H9 (cell line): ENCODE data around the gene GRB7. TPM values are rescaled to one million over a fixed set of nuclear protein-coding genes. Genes with fewer than 3 reads are reported as not detected.

ENCODE experiments used
- DNase-seq: peaks from one replicate; pipeline ENCODE4 v3.0.0-alpha.2; 2017
- H2AFZ ChIP-seq: one replicate; pipeline ENCODE4 v1.6.1; 2013; ENCODE audit warnings: mild to moderate bottlenecking, low read length, control low read depth, moderate library complexity
- H2AK5ac ChIP-seq: 2 replicates; pipeline ENCODE4 v1.6.1; 2013; ENCODE audit warnings: low read length, control low read depth, mixed read lengths; ENCODE audit not compliant: insufficient read length
- H2BK120ac ChIP-seq: one replicate; pipeline ENCODE4 v1.6.1; 2013; ENCODE audit warnings: low read depth, mild to moderate bottlenecking, low read length, control low read depth, inconsistent platforms; ENCODE audit not compliant: poor library complexity, severe bottlenecking
- H2BK12ac ChIP-seq: 2 replicates; pipeline ENCODE4 v1.6.1; 2013; ENCODE audit warnings: low read length, control low read depth, mixed read lengths, low read depth; ENCODE audit not compliant: insufficient read length
- H2BK15ac ChIP-seq: 2 replicates; pipeline ENCODE4 v1.6.1; 2013; ENCODE audit warnings: low read depth, low read length, control low read depth
- H2BK20ac ChIP-seq: one replicate; pipeline ENCODE4 v1.6.1; 2013; ENCODE audit warnings: low read depth, mild to moderate bottlenecking, low read length, control low read depth, inconsistent platforms; ENCODE audit not compliant: poor library complexity, severe bottlenecking
- H2BK5ac ChIP-seq: 2 replicates; pipeline ENCODE4 v1.6.1; 2013; ENCODE audit warnings: low read length, control low read depth, mixed read lengths; ENCODE audit not compliant: insufficient read length
- H3K14ac ChIP-seq: 2 replicates; pipeline ENCODE4 v1.6.1; 2013; ENCODE audit warnings: low read length, control low read depth; ENCODE audit not compliant: insufficient read depth
- H3K18ac ChIP-seq: 2 replicates; pipeline ENCODE4 v1.6.1; 2013; ENCODE audit warnings: low read depth, mild to moderate bottlenecking, mixed read lengths, low read length, control low read depth; ENCODE audit not compliant: insufficient read length
- H3K23ac ChIP-seq: 2 replicates; pipeline ENCODE4 v1.6.1; 2013; ENCODE audit warnings: low read length, control low read depth, mixed read lengths, low read depth; ENCODE audit not compliant: insufficient read length
- H3K23me2 ChIP-seq: 2 replicates; pipeline ENCODE4 v1.6.1; 2013; ENCODE audit warnings: low read depth, mild to moderate bottlenecking, mixed read lengths, low read length, control low read depth; ENCODE audit not compliant: insufficient read length, poor library complexity, severe bottlenecking
- H3K27ac ChIP-seq: 2 replicates; pipeline ENCODE4 v1.5.1; 2013; ENCODE audit warnings: low read length, control low read depth, mixed read lengths, low read depth; ENCODE audit not compliant: insufficient read length
- H3K27me3 ChIP-seq: 2 replicates; pipeline ENCODE4 v1.6.1; 2013; ENCODE audit warnings: low read length, control low read depth, inconsistent platforms; ENCODE audit not compliant: insufficient read depth
- H3K4ac ChIP-seq: 2 replicates; pipeline ENCODE4 v1.6.1; 2013; ENCODE audit warnings: low read depth, mild to moderate bottlenecking, control low read depth, inconsistent platforms, low read length, moderate library complexity
- H3K4me1 ChIP-seq: 2 replicates; pipeline ENCODE4 v1.6.1; 2013; ENCODE audit warnings: low read length, control low read depth, inconsistent platforms; ENCODE audit not compliant: insufficient read depth
- H3K4me2 ChIP-seq: 2 replicates; pipeline ENCODE4 v1.6.1; 2013; ENCODE audit warnings: low read length, control low read depth, mixed read lengths; ENCODE audit not compliant: insufficient read length, insufficient read depth
- H3K56ac ChIP-seq: 2 replicates; pipeline ENCODE4 v1.6.1; 2013; ENCODE audit warnings: low read depth, mild to moderate bottlenecking, mixed read lengths, low read length, control low read depth; ENCODE audit not compliant: insufficient read length
- H3K79me1 ChIP-seq: 2 replicates; pipeline ENCODE4 v1.6.1; 2013; ENCODE audit warnings: low read depth, mild to moderate bottlenecking, moderate library complexity, low read length, control low read depth, inconsistent platforms; ENCODE audit not compliant: insufficient read depth, poor library complexity, severe bottlenecking
- H3K79me2 ChIP-seq: 2 replicates; pipeline ENCODE4 v1.6.1; 2013; ENCODE audit warnings: low read length, control low read depth, inconsistent platforms; ENCODE audit not compliant: insufficient read depth
- H3K9ac ChIP-seq: 2 replicates; pipeline ENCODE4 v1.6.1; 2013; ENCODE audit warnings: low read length, control low read depth, mixed read lengths; ENCODE audit not compliant: insufficient read length; ENCODE audit errors: extremely low read depth
- H3K9me3 ChIP-seq: one replicate; pipeline ENCODE4 v1.6.1; 2013; ENCODE audit warnings: low read depth, low read length, inconsistent platforms; ENCODE audit not compliant: control insufficient read depth
- H3T11ph ChIP-seq: one replicate; pipeline ENCODE4 v1.6.1; 2013; ENCODE audit warnings: mild to moderate bottlenecking, low read length, control low read depth, inconsistent platforms
- H4K20me1 ChIP-seq: one replicate; pipeline ENCODE4 v1.6.1; 2013; ENCODE audit not compliant: control insufficient read depth, insufficient read length, insufficient read depth
- H4K5ac ChIP-seq: 2 replicates; pipeline ENCODE4 v1.6.1; 2013; ENCODE audit warnings: low read depth, mild to moderate bottlenecking, mixed read lengths, low read length, control low read depth; ENCODE audit not compliant: insufficient read length
- H4K8ac ChIP-seq: replicated peaks from 2 replicates; pipeline ENCODE4 v1.6.1; 2013; ENCODE audit warnings: low read length, control low read depth, mixed read lengths, low read depth; ENCODE audit not compliant: insufficient read length
- H4K91ac ChIP-seq: 2 replicates; pipeline ENCODE4 v1.6.1; 2013; ENCODE audit warnings: low read depth, mild to moderate bottlenecking, moderate library complexity, mixed read lengths, low read length, control low read depth; ENCODE audit not compliant: insufficient read length
- H3K27ac Mint-ChIP-seq, 3 experiments: 2 replicates in 2 of 3; 3 replicates in 1 of 3; pipeline ENCODE4 v1.8.0; 2020 to 2021; ENCODE audit warnings: mixed read lengths in 3 of 3, mild to moderate bottlenecking in 1 of 3, moderate library complexity in 1 of 3
- H3K27me3 Mint-ChIP-seq: 2 replicates; pipeline ENCODE4 v1.8.0; 2021; ENCODE audit warnings: low read depth, mild to moderate bottlenecking, moderate library complexity, mixed read lengths
- H3K36me3 Mint-ChIP-seq, 3 experiments: 2 replicates in 2 of 3; 3 replicates in 1 of 3; pipeline ENCODE4 v1.8.0; 2020 to 2021; ENCODE audit warnings: low read depth in 3 of 3, mixed read lengths in 3 of 3; ENCODE audit not compliant: insufficient read depth in 1 of 3
- H3K4me1 Mint-ChIP-seq, 2 experiments: 2 replicates each; pipeline ENCODE4 v1.8.0; 2020; ENCODE audit warnings: mixed read lengths in 2 of 2
- H3K4me3 Mint-ChIP-seq, 2 experiments: 2 replicates in 1 of 2; 3 replicates in 1 of 2; pipeline ENCODE4 v1.8.0; 2020 to 2021; ENCODE audit warnings: mild to moderate bottlenecking in 2 of 2, mixed read lengths in 2 of 2, moderate library complexity in 1 of 2
- H3K9me3 Mint-ChIP-seq, 2 experiments: 2 replicates in 1 of 2; 3 replicates in 1 of 2; pipeline ENCODE4 v1.8.0; 2020; ENCODE audit warnings: mild to moderate bottlenecking in 2 of 2, mixed read lengths in 2 of 2, moderate library complexity in 1 of 2
- CTCF ChIP-seq: fragments of 200-600 bp; sonication (generic); conservative IDR thresholded peaks from 3 replicates; pipeline ENCODE4 v1.8.0; 2021; ENCODE audit warnings: antibody characterized with exemption, mild to moderate bottlenecking
- WGBS: extraction: QIAGEN DNeasy Blood & Tissue Kit; methylation state at CpG from one replicate; pipeline ENCODE4 v1.1.7; 2013; ENCODE audit warnings: missing lambda C conversion rate, low lambda C conversion rate, mixed read lengths; ENCODE audit not compliant: insufficient read length; ENCODE audit errors: extremely low coverage; 5-methylcytosine and 5-hydroxymethylcytosine counted together
- total RNA-seq: library from RNA; stranded (reverse); gene quantifications from 2 replicates; pipeline ENCODE4 v1.2.1, GENCODE V29; 2021

Gene GRB7
- total RNA-seq, 1 experiment from 2014 or later: 55.0 TPM

GRCh38 chr17:39754161-39754957 lies 16.6 kb downstream of the GRB7 start:
- Histone ChIP-seq H3K56ac (no peak overlapping the region), H4K91ac (no peak overlapping the region), H4K5ac (no peak overlapping the region), H3K27ac (no peak overlapping the region), H4K8ac (no peak overlapping the region), H2AFZ (no peak overlapping the region), H3K4me2 (peak overlapping the region; percentile 50), H2BK120ac (no peak overlapping the region), H3K4ac (no peak overlapping the region), H3K23ac (no peak overlapping the region), H3K79me2 (no peaks in the 10 kb centered on the region), H3K14ac (peak overlapping the region; percentile 15; the same call in 1 of the 2 replicates), H2AK5ac (no peak overlapping the region), H3K79me1 (no peaks in the 10 kb centered on the region), H2BK20ac (no peak overlapping the region), H3K23me2 (peaks cover 3% of the 10 kb centered on the region), H2BK12ac (no peak overlapping the region), H4K20me1 (peaks cover 2% of the 10 kb centered on the region), H3K9ac (no peak overlapping the region), H3K4me1 (peaks cover 2% of the 10 kb centered on the region; the same call in 1 of the 2 replicates), H2BK15ac (no peak overlapping the region), H3T11ph (no peak overlapping the region), H3K9me3 (no peaks in the 10 kb centered on the region), H3K27me3 (no peaks in the 10 kb centered on the region), H2BK5ac (no peak overlapping the region), H3K18ac (peak overlapping the region; percentile 45)
- peak; percentile 87 for DNase-seq
- peaks cover 29% of the 10 kb centered on the region for H3K27me3 Mint-ChIP-seq
- H3K4me1 Mint-ChIP-seq: peaks cover 53 to 54% of the 10 kb centered on the region in 2 experiments
- peak overlapping the region; percentile 50 to 68 for H3K4me3 Mint-ChIP-seq
- no peaks in the 10 kb centered on the region; a peak in 2 of 5 replicates for H3K9me3 Mint-ChIP-seq
- no peak overlapping the region for H3K27ac Mint-ChIP-seq
- H3K36me3 Mint-ChIP-seq: peaks cover 0 to 3% (median 0%) of the 10 kb centered on the region in 3 experiments; a peak in 1 of 7 replicates
- no CpG with 5 or more reads among the region's 91 CpGs for whole genome bisulfite sequencing
- peak; percentile 98 for TF ChIP-seq CTCF
